Measurements from ENCODE around the gene IDE. TPM values are rescaled to one million over a fixed set of nuclear protein-coding genes. Genes with fewer than 3 reads are reported as not detected.
"Not testable (repeated sequence)": the region's sequence is repeated elsewhere in the genome, so short reads cannot be mapped to it uniquely, and the experiment has no call there.

IDE gene
- total RNA-seq, 1 donor from 2014 or later = 15.3 TPM

GRCh38 chr10:92575961-92576360, 2.1 kb upstream of the IDE start:
- FAIRE-seq (no peak), DNase-seq (ENCODE audit: low read depth) (peak; percentile 88)
- TF ChIP-seq CTCF (IDR thresholded peaks at IDR 0.05; ENCODE audit: insufficient read depth, low read length, severe bottlenecking) = no peak
- H3K27me3 ChIP-seq (ENCODE audit: control insufficient read depth, insufficient read depth, low read length) = no peaks in the 10 kb centered on the region
- no peak overlapping the region for H3K4me3 ChIP-seq (ENCODE audit: low read depth, low read length)
- H3K36me3 ChIP-seq (ENCODE audit: control insufficient read depth, insufficient read depth, low read length) = no peaks in the 10 kb centered on the region

GRCh38 chr10:92574548-92575261, 812 bp upstream of the IDE start:
- no peaks in the 10 kb centered on the region for H3K27me3 ChIP-seq (ENCODE audit: control insufficient read depth, insufficient read depth, low read length)
- FAIRE-seq (no peak), DNase-seq (ENCODE audit: low read depth) (peak; percentile 56)
- no peaks in the 10 kb centered on the region for H3K36me3 ChIP-seq (ENCODE audit: control insufficient read depth, insufficient read depth, low read length)
- peak; percentile 34 for TF ChIP-seq CTCF (IDR thresholded peaks at IDR 0.05; ENCODE audit: insufficient read depth, low read length, severe bottlenecking)
- peak overlapping the region; percentile 66 for H3K4me3 ChIP-seq (ENCODE audit: low read depth, low read length)

DNA sequence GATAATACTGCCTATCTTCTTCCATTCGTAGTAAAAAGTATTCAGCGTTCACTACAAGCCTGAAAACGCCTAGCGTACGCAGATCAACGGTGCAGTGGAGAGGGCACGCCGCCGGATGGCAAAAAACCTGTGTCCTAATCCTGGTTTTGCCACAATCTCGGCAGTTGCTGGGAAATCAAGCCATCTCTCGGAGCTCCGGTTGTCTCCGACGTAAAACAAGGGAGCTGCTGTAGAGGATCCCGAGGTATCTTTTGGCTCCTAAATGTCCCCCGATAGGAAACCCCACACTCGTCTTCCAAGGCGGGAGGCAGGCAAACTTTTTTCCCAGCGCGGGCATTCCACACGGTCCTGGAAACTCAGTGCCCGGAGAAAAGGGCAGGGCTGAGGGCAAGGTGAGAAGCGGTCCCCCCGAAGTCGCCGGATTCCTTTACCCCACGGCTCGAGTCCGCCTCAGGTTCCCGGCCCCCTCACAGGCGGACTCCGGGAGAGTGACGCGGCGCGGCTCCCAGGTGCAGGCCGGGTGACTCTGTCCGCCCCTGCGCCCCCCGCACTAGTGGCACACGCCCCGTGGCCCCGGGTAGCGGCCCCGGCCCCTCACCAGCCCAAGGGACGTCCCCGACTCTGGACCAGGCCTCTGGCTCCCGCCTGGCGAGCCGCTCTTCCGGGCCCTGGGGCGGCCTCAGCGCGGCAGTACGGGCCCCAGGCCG, 649 bp downstream of the IDE start:
- H3K27me3 ChIP-seq (ENCODE audit: control insufficient read depth, insufficient read depth, low read length) = no peaks in the 10 kb centered on the region
- FAIRE-seq = no peak
- H3K36me3 ChIP-seq (ENCODE audit: control insufficient read depth, insufficient read depth, low read length) = no peaks in the 10 kb centered on the region
- peak overlapping the region; percentile 66 for H3K4me3 ChIP-seq (ENCODE audit: low read depth, low read length)
- DNase-seq (ENCODE audit: low read depth) = peak; percentile 37
- no peak for TF ChIP-seq CTCF (IDR thresholded peaks at IDR 0.05; ENCODE audit: insufficient read depth, low read length, severe bottlenecking)

DNA sequence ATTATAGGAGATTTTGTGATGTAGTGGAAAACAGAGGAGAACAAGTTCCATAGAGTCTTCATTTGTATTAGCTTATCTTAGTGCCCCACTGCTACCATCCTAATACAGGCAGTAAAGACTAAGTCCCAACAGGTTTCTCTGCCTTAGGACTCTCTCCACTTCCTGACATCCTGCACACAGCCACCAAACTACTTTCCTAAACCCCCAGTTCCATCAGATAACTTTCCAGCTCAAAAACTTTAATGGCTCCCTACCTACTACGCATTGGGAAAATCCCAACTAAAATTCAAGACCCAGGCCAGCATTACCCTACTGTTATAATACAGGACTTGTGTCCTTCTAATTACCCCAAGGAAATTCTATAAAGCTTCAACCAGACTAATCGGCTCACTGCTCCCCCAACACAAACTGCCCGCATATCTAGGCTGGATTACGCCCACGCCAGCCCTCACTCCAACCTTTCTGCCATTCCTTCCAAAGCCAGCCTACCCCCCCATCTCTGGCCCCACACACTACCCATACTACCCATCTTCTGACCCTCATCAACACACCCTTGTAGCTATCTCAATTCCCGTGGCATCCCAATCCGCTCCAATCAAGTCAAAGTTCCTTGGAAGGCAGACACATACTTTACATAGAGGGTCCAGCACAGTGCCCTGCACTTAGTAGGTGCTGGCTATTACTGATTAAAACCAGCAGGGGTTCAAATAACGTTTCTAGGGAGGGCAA, 1.4 kb downstream of the IDE start:
- TF ChIP-seq CTCF (IDR thresholded peaks at IDR 0.05; ENCODE audit: insufficient read depth, low read length, severe bottlenecking) = no peak
- H3K4me3 ChIP-seq (ENCODE audit: low read depth, low read length) = peak overlapping the region; percentile 66
- H3K27me3 ChIP-seq (ENCODE audit: control insufficient read depth, insufficient read depth, low read length) = no peaks in the 10 kb centered on the region
- DNase-seq (ENCODE audit: low read depth) (peak; percentile 15), FAIRE-seq (no peak)
- no peaks in the 10 kb centered on the region for H3K36me3 ChIP-seq (ENCODE audit: control insufficient read depth, insufficient read depth, low read length)

- Histone ChIP-seq H3K4me3 (ENCODE audit: low read depth, low read length) (no peak overlapping the region), H3K36me3 (ENCODE audit: control insufficient read depth, insufficient read depth, low read length) (no peaks in the 10 kb centered on the region), H3K27me3 (ENCODE audit: control insufficient read depth, insufficient read depth, low read length) (no peaks in the 10 kb centered on the region)
- no peak for FAIRE-seq
- DNase-seq (ENCODE audit: low read depth) = no peak
- no peak for TF ChIP-seq CTCF (IDR thresholded peaks at IDR 0.05; ENCODE audit: insufficient read depth, low read length, severe bottlenecking)
These were observed 2.2 kb downstream of the IDE start for GRCh38 chr10:92571649-92572048.

DNA sequence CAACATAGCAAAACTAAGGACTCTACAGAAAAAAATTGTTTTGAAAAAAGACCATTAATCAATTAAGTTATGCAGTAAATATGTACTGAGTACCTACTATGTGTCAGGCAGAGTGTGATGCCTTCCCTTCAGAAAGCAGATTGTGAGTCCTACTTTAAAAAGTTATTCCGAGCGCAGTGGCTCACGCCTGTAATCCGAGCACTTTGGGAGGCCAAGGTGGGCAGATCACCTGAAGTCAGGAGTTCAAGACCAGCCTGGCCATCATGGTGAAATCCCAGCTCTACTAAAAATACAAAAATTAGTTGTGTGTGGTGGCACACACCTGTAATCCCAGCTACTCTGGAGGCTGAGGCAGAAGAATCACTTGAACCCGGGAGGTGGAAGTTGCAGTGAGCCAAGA, 4.2 kb downstream of the IDE start:
- H3K4me3 ChIP-seq (ENCODE audit: low read depth, low read length); H3K27me3 ChIP-seq (ENCODE audit: control insufficient read depth, insufficient read depth, low read length); FAIRE-seq; H3K36me3 ChIP-seq (ENCODE audit: control insufficient read depth, insufficient read depth, low read length); DNase-seq (ENCODE audit: low read depth): not testable (repeated sequence)

Data from bronchial epithelial cell (primary cell).